Stimulated activated CD4-positive, alpha-beta T cell treated with anti-CD3 and anti-CD28 coated beads, Interleukin-2, amount 100 ng/mL, for 24 hours (primary cell): ENCODE measurements around the gene RHOBTB1.
"Not testable (repeated sequence)": the region's sequence is repeated elsewhere in the genome, so short reads cannot be mapped to it uniquely, and the experiment has no call there.

Experiments used
- DNase-seq, 2 donors: peaks; one replicate each; pipeline ENCODE4 v3.0.0-alpha.2; 2020

RHOBTB1 gene

DNA sequence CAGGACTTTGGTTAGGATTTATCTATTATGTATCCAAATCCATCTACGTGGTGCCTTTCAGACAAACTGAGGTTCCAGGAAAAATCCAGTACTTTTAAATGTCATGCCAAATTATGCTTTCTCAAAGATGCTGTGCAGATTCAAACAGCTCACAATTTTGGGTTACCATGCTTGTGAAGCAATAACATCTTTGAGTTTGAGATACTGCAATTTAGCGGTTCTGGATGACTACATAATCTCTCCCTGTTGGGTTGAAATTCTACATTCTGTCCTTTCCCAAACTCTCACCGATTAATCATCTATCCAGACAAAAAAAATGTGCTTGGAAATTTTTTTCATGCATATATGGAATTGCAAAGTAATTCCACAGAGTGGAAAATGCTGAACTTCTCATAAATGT lies 3.5 kb downstream of the RHOBTB1 start:
- no peak for DNase-seq

DNA sequence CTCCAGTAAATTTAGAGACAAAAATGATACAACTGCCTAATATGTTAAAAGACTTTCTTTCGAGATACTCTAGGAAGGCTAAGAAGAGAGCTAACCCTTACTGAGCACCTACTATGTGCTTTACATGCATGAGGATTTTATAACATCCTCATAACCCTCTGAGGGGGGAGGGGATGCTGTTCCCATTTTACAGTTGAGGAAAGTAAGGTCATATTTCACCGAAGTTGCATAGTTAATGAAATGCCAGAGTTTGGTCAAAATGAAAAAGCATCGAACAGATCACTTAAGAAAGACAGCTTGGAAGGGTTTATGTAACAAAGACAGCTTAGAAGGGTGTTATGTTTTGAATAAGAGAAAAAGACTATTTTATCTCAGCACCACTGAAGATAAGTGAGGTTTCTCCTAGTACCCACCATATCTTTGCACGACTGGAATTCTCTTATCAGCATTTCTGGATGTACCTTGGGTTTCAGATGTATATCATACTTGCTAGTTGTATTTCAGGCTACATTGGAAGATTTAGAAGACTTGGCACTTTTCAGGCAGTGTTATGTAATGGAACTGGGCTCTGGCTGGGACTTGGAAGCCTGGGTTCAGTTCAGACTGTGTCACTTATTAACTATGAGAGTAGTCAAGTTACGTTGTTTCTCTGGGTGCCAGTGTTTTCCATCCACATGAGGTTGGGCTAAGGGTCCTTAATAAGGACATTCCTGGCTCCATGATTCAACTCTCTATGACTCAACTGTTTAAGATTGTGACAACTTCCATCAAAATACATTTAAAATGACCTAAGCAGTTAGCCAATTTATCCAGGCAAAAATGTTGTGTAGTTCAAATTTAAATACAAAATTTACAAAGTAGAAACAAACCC lies 6.0 kb downstream of the RHOBTB1 start:
- DNase-seq, result no peak

DNA sequence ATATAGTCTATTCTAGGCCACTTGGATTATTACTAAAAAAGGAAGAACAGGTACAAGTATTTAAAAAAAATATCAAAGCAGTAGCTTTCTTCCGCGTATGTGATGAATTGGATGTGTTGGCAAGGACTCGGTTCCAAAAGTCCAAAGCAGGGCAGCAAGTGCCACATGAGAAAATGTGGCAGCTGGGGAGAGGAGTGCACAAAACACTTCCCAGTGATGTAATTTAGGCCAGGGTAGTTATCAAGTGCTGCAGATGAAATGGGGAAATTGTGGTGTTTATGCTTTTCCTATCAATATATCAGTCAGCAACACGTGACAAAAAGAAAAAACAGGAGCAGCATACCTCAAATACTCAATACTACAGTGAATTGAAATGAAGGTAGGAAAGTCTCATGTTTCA lies 7.0 kb downstream of the RHOBTB1 start:
- no peak for DNase-seq

DNA sequence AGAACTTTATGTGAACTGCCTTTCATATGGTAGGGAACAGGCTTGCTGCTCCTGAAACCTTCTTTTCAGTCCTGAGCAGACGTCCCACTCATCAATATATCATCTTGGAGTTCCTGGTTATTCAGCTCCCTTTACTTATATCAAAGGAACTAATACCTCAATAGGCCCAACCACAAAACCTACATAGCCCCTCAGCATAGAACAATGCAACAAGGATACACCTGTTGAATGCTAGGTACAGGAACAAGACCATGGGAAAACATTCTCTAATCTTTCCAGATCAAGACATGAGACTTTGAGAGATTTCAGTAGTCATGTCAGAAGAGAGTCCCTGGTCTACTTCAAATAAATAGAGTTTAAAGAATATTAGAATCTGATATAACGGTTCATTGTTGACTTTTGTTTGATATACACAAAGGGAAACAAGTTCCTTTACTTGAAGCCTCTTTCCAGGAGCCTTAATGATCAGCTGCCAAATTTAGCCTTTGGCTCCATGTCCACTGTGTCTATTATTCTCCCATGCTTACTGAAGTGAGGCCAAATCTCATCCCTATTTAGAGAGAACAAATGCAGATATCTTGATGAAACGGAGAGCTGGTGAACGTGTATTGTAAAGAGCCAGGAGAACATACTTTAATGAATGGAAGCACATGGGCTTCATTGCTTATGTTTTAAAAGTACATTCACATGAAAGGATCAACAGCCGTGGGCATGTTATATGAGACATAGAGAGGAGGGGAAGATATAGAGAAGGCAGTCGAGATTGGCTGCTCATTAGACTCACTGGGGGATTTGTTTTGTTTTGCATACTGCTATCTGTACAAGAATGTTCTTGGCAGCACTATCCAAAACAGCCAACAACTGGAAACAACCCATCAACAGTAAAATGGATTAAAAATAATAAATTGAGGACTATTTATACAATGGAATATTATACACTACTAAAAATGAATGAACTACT lies 9.5 kb downstream of the RHOBTB1 start:
- no peak for DNase-seq

DNA sequence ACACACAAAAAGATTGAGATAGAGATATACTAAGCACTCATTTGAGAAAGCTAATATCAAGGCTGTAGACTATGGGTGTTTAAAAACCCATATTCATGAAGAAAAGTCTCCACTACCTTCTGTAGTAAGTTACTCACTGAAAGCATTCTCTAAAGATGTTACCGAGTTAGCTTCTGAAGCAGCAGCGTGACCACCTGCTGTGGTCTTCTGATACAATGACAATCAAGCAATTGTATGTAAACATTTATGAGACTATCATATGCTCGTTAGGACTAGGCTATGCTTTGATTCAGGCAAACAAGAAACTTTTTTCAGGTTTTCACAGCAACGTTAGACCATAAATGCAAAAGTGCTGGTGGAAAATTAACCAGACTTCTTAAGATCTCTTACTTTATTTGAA lies 11.2 kb downstream of the RHOBTB1 start:
- no peak for DNase-seq

DNA sequence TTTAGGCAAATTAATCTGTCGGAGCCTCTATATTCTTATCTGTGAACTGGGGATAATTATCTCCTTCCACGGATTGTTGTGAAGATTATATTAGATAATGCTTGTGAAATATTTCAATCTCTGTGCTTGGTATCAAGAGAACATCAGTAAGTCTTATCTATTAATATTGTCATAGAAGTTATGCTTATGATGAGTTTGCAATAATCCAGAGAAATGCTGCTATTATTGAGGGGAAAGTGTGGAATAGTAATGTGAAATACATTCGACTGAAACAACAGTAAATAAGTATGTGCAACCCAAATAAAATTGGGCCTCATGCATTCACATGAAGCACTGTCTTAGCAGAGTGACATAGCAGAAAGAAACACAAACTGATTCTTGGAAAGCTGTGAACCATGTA lies 13.7 kb downstream of the RHOBTB1 start:
- no peak for DNase-seq

DNA sequence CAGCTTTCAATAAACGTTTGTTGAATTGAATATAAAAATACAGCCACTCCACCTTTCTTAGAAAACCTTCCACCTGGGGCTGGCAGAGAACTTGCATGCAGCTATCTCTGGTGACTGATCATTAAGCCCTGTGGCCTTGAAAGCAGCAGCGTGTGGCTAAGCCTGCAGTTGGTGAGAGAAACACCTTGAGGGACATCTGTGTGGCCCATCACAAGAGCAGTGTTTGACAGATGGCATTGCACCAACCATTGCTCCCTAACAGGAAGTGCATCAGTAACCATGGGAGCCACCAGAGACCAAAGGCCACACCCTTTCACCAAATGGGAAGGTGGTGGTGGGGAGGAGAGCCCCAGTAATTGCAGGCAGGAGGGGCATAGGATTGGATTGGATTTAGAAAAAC lies 22.4 kb downstream of the RHOBTB1 start:
- DNase-seq, result no peak

DNA sequence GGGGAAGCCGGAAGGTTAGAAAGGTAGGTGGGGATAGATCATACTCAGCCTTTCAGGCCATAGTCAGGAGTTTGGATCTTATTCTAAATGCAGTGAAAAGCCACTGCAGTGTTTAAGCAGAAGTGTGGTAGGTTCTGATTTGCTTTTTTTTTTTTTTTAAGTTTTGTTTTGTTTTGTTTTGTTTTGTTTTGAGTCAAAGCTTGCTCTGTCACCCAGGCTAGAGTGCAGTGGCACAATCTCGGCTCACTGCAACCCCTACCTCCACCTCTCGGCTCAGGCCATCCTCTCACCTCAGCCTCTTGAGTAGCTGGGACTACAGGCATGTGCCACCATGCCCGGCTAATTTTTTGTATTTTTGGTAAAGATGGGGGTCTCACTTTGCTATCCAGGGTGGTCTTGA lies 23.5 kb downstream of the RHOBTB1 start:
- no peak for DNase-seq

DNA sequence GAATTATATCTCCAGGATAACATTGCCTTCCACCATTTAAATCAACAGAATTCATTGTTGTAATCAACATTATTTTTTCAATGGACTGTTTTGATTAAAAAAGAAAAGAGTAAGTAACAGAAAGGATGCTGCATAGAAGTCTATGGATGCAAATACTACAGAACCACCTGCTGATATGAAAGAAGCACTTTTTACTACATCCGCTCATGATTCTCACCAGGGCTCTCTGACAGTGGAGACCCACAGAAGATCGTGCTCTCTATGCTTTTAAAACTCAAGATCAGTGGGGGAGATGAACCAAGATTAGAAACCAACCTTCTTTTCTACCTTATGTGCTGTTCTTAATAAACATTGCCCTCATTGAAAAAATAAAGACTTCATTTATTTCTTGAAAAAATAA lies 24.4 kb downstream of the RHOBTB1 start:
- DNase-seq, result no peak

DNA sequence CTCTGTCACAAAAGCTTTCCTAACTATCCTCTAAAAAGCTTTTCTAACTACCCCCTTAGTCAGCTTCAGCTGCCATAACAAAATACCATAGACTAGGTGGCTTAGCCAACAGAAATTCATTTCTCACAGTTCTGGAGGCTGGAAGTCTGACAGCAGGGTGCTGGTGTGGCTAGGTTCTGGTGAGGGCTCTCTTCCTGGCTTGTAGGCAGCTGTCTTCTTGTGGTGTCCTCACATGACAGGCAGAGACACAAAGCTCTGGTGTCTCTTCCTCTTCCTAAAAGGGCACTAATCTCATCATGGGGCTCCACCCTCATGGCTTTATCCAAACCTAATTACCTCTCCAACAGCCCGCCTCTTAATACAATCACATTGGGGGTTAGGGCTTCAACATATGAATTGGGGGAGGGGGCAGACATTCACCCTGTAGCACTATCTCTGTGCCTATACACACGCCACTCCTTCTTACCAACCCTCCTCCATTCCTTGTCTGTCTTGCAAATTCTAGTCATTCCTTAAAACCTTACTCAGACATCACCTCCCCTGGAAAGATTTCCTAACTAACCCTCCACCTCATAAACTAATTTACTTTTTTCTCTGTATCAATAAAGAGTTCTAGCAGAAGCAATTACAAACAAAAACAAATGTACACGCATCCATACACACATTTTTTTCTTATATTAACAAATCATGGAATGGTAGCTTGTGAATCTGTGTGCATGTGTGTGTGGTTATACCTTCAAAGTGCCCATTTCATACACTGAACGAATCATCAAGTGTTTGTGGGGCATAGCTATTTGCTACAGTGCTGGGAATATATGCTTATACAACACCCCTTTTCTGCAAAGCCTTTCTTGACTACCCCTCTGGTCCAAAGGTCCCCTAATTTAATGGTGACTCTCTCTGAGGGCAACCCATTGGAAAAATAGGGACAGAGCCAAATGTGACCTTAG lies 26.4 kb downstream of the RHOBTB1 start:
- no peak for DNase-seq

DNA sequence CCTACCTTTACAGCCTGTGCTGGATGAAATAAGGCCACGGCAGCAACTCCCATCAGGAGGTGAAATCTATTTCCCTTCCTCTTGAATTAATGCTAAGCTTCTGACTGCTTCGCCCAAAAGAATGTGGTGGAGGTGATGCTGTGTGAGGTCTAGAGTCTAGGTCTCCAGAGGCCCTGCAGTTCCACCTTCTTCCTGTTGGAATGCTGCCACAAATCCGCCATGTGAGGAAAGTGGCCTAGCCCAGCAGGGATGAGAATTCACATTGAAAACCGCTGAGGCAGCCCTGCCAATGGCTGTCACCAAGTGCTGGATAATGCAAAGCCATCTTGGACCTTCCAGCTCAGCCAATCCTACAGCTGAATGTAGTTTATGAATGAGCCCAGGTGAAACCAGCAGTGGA lies 28.0 kb downstream of the RHOBTB1 start:
- DNase-seq, result no peak

DNA sequence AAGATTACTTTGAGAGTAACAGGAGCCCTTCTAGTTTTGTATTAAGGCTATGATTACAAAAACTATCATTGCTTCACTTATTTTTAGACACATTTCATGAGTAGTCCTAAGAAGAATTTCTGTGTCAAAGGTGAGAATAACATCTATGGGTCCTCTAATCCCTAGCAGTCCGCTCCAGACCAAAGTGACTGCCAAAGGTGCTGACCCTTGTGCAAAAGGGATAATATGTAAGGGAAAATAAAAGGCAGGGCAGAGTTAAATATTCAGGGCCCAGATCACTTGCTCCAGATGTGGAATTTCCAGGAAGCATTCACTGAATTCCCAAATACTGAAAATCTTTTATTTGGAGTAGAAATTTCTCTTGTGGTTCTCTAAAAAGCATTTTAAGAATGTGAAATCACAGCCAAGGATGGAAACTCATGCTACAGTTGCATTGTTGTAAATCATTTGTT lies 29.3 kb downstream of the RHOBTB1 start:
- no peak for DNase-seq

DNA sequence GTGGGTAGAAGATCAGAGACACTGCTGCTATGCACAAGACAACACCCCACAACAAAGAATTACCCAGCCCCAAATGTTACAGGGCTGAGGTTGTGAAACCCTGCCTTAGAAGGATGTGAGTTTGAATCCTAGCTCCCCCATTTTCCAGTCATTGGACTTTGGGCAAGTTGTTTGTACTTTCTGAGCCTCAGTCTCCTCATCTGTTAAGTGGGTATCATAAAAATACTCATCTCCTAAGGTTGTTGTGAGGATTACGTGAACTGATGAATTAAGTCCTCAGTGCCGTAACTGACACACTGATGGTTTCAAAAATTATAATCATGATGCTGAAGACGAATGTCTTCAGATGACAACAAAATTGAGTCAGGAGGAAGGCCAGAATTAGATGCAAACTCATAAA lies 30.3 kb downstream of the RHOBTB1 start:
- no peak for DNase-seq

DNA sequence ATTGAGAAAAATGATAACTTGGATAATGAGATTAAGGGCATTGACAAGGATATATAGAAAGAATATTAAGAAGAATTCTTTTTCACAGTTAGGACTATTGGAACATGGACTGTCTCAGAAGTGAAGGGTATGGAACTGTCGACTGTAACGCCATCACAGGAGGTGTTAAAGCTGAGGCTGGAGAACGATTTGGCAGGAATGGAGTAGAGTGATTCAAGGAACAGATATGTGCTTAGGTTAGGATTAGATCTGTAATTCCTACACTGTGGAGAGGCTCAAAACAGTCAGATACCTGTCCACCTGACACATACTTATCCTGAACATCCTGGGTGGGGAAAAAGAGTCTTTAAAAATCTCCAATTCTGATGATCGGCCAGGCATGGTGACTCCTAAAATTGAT lies 30.9 kb downstream of the RHOBTB1 start:
- DNase-seq, result no peak

DNA sequence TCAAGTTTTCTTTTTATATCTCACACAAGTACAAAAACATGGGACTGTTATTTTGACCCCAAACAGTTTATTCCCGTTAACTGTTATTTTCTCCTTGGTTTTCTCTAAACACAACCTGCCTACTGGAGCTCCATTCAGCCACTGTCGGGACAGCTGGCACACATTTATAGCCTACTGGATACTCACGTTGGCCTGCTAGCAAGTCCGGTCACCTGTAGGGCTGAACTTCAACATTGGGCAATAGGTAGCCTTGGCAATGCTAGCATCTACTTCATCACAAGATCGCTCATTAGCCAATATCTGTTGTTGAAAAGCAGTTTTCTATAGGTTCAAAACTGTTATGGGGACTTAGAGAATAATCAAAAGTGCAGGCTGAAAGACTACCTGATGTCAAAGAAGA lies 32.3 kb downstream of the RHOBTB1 start:
- DNase-seq, result no peak

DNA sequence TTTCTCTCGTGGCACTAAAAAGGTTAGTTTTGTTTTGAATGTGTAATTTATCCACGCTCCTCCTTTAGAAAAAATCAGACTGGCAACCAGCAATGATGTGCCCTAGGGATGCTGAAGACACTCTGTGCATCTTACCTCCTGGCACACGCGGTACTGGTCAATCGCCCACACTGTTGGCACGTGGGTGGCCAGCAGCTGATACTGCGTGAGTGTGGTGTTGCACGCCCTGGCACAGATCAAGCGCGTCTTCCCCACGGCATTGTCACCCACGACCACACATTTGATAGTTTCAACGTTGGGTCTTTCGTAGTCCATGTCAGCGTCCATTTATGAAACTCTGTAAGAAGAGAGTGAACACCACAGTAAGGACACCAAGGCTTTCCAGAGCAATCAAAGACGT lies 32.8 kb downstream of the RHOBTB1 start:
- DNase-seq, result no peak

DNA sequence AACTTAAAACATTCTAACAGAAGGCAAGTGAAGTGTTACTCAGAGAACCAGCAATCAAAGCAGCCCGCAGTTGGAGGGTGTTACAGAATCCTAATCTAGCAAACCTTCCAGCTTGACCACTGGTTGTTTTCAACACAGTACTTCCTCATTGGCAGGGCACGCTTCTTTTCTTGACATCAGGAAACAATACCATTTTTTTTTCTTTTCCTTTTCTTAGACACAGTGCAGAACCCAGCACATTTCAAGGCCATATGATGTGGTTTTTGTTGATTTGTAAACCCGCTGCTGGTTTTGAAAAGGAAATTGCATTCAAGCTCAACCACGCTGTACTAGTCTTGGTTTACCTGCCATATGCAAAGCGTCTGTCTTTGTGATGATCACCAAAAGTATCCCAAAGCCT lies 33.4 kb downstream of the RHOBTB1 start:
- DNase-seq, result no peak

DNA sequence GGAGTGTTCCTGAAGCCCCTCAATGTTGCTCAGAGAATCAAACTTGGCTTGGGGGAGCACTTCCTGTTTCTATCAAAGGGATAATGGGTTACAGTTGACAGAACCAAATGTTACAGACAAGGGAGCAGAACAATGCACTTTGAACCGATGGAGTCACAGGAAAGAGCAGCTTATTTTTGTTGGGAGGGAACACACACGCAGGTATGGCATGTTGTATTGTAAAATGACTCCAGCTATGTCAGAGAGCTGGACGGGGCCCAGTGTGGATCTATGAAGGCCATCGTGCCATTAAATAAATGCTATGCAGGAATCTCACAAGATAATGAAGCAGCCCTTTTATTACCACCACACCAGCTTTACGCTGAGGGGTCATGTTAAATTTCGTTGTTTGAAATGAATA lies 35.1 kb downstream of the RHOBTB1 start:
- no peak for DNase-seq

DNA sequence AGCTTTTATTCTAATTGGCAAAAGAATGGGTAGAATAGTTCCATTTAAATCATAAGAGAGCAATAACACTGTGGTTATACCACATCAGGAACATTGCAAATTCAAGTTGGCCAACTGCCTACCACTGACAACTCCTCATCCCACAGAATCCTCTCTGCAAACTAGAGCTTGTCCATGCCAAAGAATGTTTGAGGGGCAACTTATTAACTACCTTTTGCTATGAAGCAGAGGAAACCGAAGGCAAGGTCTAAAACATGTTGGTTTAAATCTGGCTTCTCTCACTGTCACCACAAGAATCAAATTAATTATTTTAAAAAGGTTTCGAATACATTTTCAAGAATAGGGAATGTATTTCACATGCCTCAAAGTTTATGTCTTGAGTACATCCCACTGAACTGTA lies 36.0 kb downstream of the RHOBTB1 start:
- no peak for DNase-seq

DNA sequence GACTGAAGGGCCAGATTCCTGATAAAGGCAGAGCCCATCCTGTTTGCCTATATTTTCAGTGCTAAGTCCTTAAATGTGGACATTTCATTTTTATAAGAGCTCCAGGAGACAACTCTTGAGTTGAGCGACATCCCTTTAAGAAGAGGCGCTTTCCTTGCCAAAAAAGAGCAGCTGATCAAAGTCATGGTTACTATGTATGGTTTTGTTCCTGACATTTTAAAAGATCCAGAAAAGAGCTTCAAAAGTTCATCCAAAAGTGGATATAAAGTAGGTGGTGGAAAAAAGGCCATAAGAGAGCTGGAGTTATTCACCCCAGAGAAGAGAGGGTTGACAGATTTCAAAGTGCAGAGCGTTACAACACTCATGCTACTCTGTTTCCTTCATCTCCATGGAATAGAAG lies 36.7 kb downstream of the RHOBTB1 start:
- no peak for DNase-seq

DNA sequence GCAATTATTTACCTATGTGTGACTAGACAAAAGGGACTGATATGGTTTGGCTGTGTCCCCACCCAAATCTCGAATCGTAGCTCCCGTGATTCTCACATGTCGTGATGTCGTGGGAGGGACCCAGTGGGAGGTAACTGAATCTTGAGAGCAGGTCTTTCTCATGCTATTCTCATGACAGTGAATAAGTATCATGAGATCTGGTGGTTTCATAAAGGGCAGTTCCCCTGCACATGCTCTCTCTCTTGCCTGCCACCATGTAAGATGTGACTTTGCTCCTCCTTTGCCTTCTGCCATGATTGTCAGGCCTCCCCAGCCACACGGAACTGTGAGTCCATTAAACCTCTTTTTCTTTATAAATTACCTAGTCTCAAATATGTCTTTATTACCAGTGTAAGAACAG lies 37.2 kb downstream of the RHOBTB1 start:
- not testable (repeated sequence) for DNase-seq

DNA sequence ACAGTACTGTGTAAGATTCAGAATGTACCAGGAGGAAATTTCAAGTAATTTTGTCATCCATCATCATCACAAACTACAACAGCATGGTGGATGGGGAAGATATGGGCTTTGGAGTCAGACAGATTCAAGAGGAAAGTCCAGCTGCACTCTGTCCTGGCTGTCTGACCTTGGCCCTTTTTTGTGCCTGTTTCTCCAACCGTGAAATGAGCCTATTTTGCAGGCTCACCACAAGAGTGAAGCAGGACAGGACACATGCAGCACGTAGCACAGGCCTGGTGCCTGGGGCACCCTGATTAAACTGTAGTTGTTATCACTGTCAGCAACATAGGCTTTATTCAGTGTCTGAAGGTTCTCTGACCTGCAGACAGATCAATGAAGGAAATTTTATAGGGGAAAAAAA lies 37.6 kb downstream of the RHOBTB1 start:
- DNase-seq, result no peak

DNA sequence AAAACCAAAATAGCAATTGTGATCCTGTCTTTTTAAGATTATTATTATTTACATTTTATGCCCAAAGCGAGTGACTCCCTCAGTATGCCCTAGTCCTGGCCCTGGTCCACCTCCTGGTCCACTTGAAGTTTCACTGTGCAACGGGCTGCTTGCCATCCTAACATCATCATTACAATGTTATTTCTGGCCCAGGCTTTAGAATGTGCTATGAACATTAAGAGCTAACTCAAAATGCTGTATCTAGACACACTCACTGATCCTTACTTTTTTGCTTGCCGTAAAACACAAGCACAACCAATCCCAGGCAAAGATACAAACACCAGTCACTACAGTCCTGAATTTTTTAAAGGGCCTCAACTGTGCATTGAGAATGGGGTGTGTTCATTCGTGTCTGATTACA lies 38.4 kb downstream of the RHOBTB1 start:
- DNase-seq, result no peak
